ENCODE measurements around the gene TNIP3.

TNIP3 gene

GRCh38 chr4:121100093-121100775 lies 63.9 kb downstream of the TNIP3 start:
- Mint-ChIP-seq H3K9me3 (no peaks in the 10 kb centered on the region), H3K36me3 (ENCODE audit: low read depth) (no peaks in the 10 kb centered on the region), H3K4me3 (no peak overlapping the region), H3K4me1 (no peaks in the 10 kb centered on the region), H3K27ac (no peak overlapping the region), H3K27me3 (no peaks in the 10 kb centered on the region)
- no peak for DNase-seq
- no peak for ATAC-seq

DNA sequence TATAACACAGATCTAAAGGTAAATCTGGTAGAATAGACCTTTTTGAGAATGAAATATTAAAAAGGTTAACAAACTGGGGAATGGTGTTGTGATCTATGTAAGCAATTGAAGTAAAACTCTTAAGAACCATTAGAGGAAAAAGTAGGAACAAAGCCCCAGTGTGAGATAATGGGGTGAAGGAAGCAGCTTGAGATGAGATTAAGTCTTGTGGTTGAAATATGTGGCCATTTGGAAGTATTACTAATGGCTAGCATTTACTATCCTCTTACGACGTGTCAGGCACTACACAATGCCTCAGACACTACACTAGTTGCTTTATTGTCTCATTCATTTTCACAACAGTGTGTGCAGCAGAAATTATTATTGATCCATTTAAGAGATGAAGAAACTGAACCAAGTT lies 65.9 kb downstream of the TNIP3 start:
- Mint-ChIP-seq H3K27ac (no peak overlapping the region), H3K4me3 (no peak overlapping the region), H3K36me3 (ENCODE audit: low read depth) (no peaks in the 10 kb centered on the region), H3K27me3 (no peaks in the 10 kb centered on the region), H3K4me1 (no peaks in the 10 kb centered on the region), H3K9me3 (no peaks in the 10 kb centered on the region)
- ATAC-seq = no peak
- DNase-seq = no peak

DNA sequence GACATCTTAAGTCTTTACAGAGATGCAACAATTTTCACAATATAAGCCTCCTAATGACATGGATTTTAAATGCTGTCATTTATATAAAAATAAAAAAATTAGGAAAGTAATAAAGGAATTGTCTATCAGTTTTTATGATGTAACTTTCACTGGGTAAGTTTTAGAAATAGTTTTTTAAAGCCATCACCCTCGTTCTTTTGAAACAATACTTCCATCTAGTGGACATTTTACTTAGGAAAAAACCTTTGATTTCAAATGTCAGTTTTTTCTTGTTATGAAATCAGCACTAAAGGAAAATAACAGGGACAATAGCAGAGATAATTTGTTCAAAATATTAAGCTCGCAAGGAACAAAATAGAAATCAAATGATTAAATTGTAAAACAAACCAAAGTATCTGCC lies 67.5 kb downstream of the TNIP3 start:
- ATAC-seq (no peak), DNase-seq (no peak)
- Mint-ChIP-seq H3K9me3 (no peaks in the 10 kb centered on the region), H3K4me3 (no peak overlapping the region), H3K27ac (no peak overlapping the region), H3K36me3 (ENCODE audit: low read depth) (no peaks in the 10 kb centered on the region), H3K4me1 (peaks cover 3% of the 10 kb centered on the region), H3K27me3 (no peaks in the 10 kb centered on the region)

DNA sequence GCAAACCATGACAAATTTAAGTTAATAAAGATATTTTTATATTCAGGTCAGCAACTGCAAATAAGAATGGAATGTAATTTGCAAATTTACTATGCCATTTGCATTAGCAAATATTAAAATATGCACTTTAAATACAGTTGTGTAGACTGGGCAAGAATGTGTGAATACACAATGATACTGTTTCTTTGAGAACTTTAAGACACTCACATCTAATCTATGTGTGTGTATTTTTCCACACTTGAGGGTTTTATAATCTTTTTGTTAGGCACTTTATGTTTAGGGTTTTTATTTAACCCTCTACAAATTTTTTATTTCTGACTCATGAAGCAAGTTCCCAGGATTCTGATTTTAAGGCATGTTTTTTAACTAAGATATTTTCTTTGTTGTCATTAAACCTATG lies 67.9 kb downstream of the TNIP3 start:
- DNase-seq (no peak), ATAC-seq (no peak)
- Mint-ChIP-seq H3K27ac (no peak overlapping the region), H3K4me1 (peaks cover 4% of the 10 kb centered on the region), H3K9me3 (no peaks in the 10 kb centered on the region), H3K4me3 (no peak overlapping the region), H3K36me3 (ENCODE audit: low read depth) (no peaks in the 10 kb centered on the region), H3K27me3 (no peaks in the 10 kb centered on the region)

DNA sequence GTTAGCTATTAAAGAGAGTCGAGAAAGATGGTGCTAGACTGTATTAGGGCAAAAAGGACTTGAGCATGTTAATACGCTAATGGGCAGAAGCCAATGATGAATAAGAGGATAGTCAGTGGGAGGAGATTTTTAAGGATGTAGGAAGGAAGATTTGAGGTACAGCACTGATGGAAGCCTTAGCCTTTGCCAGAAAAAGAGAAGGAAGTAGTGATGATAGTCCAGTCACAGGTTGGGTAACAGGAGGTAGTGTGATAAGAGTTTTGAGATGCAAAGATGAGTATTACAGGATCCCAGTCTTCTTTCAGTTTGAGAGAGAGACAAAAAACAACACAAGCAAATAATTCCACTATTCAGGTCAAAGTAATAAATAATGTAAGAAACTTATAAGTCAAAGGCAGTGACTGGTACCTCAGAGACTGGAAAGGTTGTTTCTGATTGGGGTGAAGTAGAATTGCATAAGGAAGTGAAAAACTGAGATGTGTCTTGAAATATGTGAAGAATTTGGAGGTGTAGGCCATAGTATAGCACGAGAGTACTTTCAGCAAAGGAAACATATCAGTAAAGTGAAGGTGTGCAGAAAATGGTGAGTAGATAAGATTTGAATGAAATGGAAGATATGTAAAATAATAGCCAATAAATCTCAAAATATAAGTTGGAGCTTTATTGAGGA lies 69.7 kb downstream of the TNIP3 start:
- no peak overlapping the region for H3K27ac Mint-ChIP-seq
- H3K4me1 Mint-ChIP-seq = peaks cover 4% of the 10 kb centered on the region
- no peaks in the 10 kb centered on the region for H3K27me3 Mint-ChIP-seq
- DNase-seq (no peak), ATAC-seq (no peak)
- no peak overlapping the region for H3K4me3 Mint-ChIP-seq
- no peaks in the 10 kb centered on the region for H3K36me3 Mint-ChIP-seq (ENCODE audit: low read depth)
- H3K9me3 Mint-ChIP-seq = no peaks in the 10 kb centered on the region

- Mint-ChIP-seq H3K27ac (no peak overlapping the region), H3K4me1 (peaks cover 4% of the 10 kb centered on the region), H3K27me3 (no peaks in the 10 kb centered on the region), H3K4me3 (no peak overlapping the region), H3K36me3 (ENCODE audit: low read depth) (no peaks in the 10 kb centered on the region), H3K9me3 (no peaks in the 10 kb centered on the region)
- ATAC-seq = no peak
- no peak for DNase-seq
Observed at GRCh38 chr4:121093261-121093660, 70.9 kb downstream of the TNIP3 start.

DNA sequence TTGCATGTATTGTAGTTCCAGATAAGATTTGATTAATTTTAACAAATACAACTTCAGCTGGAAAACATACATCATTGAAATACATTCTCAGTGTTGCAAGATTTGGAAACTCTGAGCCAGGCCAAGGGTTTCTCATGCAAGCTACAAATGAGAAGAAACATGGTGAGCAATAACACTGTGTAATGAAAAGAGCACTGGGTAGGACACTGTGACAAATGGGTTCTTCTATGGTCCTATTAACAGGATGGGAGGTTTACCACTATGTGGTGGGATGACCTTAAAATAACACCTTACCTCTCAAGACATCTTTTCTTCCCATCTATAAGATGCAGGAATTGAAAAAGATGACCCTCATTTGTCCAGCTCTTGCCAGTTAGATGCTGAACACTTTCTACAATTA lies 72.2 kb downstream of the TNIP3 start:
- Mint-ChIP-seq H3K4me3 (no peak overlapping the region), H3K27me3 (no peaks in the 10 kb centered on the region), H3K9me3 (no peaks in the 10 kb centered on the region), H3K27ac (no peak overlapping the region), H3K4me1 (peaks cover 4% of the 10 kb centered on the region), H3K36me3 (ENCODE audit: low read depth) (no peaks in the 10 kb centered on the region)
- no peak for DNase-seq
- ATAC-seq = peak; percentile 85

GRCh38 chr4:121088867-121089266 lies 75.3 kb downstream of the TNIP3 start:
- H3K9me3 Mint-ChIP-seq = no peaks in the 10 kb centered on the region
- H3K4me1 Mint-ChIP-seq = peaks cover 4% of the 10 kb centered on the region
- ATAC-seq (no peak), DNase-seq (no peak)
- no peaks in the 10 kb centered on the region for H3K36me3 Mint-ChIP-seq (ENCODE audit: low read depth)
- no peak overlapping the region for H3K4me3 Mint-ChIP-seq
- no peaks in the 10 kb centered on the region for H3K27me3 Mint-ChIP-seq
- no peak overlapping the region for H3K27ac Mint-ChIP-seq

Data from activated naive CD8-positive, alpha-beta T cell treated with anti-CD3 and anti-CD28 coated beads, Interleukin-2, amount 50 U/mL, for 24 hours (primary cell).